PC-3 (cell line): ENCODE data around the gene SLIT1. TPM values are rescaled to one million over a fixed set of nuclear protein-coding genes. Genes with fewer than 3 reads are reported as not detected.

Experiments used
- ATAC-seq: fragments of 200-7000 bp; cut with Tn5 transposase; 2 replicates; pipeline ENCODE4 v1.9.1; 2020; ENCODE audit warnings: mild to moderate bottlenecking, moderate library complexity
- Bru-seq: library from RNA; stranded (reverse); fragments of 400-500 nt; gene quantifications from one replicate; lab custom pipeline; 2021; lab: Mats Ljungman, UMichigan
- BruChase-seq, 2 experiments: library from RNA; stranded (reverse); fragments of 400-500 nt; gene quantifications; one replicate each; lab custom pipeline; 2021; lab: Mats Ljungman, UMichigan
- BruUV-seq: library from RNA; stranded (reverse); fragments of 400-500 nt; replicated peaks from 2 replicates; lab custom pipeline; 2021; lab: Mats Ljungman, UMichigan
- CTCF ChIA-PET: fragments of 300-600 bp; sonication (Branson Sonifier 250); formaldehyde crosslinking; loops from one replicate; lab custom pipeline; 2022; ENCODE audit warnings: antibody characterized with exemption; lab: Charles Lee
- POLR2A ChIA-PET: fragments of 300-600 bp; sonication (Branson Sonifier 250); formaldehyde crosslinking; loops from one replicate; lab custom pipeline; 2022; ENCODE audit warnings: antibody characterized with exemption; ENCODE audit not compliant: unreplicated experiment; lab: Charles Lee
- DNase-seq: peaks from one replicate; pipeline ENCODE4 v3.0.0-alpha.2; 2015
- H2AFZ ChIP-seq: fragments of 300-600 bp; sonication (generic); 2 replicates; pipeline ENCODE4 v1.6.0; 2016; ENCODE audit warnings: antibody characterized with exemption, low read length
- H3F3A ChIP-seq: fragments of 300-600 bp; sonication (generic); one replicate; pipeline ENCODE4 v1.6.0; 2017; ENCODE audit warnings: antibody characterized with exemption, low read length, control low read depth, mild to moderate bottlenecking; ENCODE audit not compliant: unreplicated experiment
- H3K27ac ChIP-seq: fragments of 300-600 bp; sonication (generic); 2 replicates; pipeline ENCODE4 v1.5.1; 2016; ENCODE audit warnings: mild to moderate bottlenecking, low read length
- H3K27me3 ChIP-seq: fragments of 300-600 bp; sonication (generic); 2 replicates; pipeline ENCODE4 v1.6.1; 2016; ENCODE audit warnings: low read length, mixed read lengths
- H3K36me3 ChIP-seq: fragments of 300-600 bp; sonication (generic); 2 replicates; pipeline ENCODE4 v1.6.1; 2016; ENCODE audit warnings: low read depth, mixed run types, low read length, mixed read lengths
- H3K4me1 ChIP-seq: fragments of 300-600 bp; sonication (generic); 2 replicates; pipeline ENCODE4 v1.5.1; 2016; ENCODE audit warnings: low read length; ENCODE audit not compliant: insufficient read depth
- H3K4me2 ChIP-seq: fragments of 300-600 bp; sonication (generic); 2 replicates; pipeline ENCODE4 v1.6.0; 2016; ENCODE audit warnings: low read length
- H3K4me3 ChIP-seq: fragments of 300-600 bp; sonication (generic); 2 replicates; pipeline ENCODE4 v1.5.1; 2016; ENCODE audit warnings: mild to moderate bottlenecking, low read length, mixed read lengths
- H3K79me2 ChIP-seq: fragments of 300-600 bp; sonication (generic); 2 replicates; pipeline ENCODE4 v1.6.1; 2017; ENCODE audit warnings: low read length, mixed read lengths
- H3K9ac ChIP-seq: fragments of 300-600 bp; sonication (generic); 2 replicates; pipeline ENCODE4 v1.6.0; 2016; ENCODE audit warnings: mild to moderate bottlenecking, low read length
- H3K9me2 ChIP-seq: fragments of 300-600 bp; sonication (generic); replicated peaks from 2 replicates; pipeline ENCODE4 v1.6.1; 2016; ENCODE audit warnings: mixed run types, low read length, mixed read lengths
- H3K9me3 ChIP-seq: fragments of 300-600 bp; sonication (generic); 2 replicates; pipeline ENCODE4 v1.6.1; 2016; ENCODE audit warnings: low read length, mixed read lengths
- H4K20me1 ChIP-seq: fragments of 300-600 bp; sonication (generic); 2 replicates; pipeline ENCODE4 v1.6.1; 2016; ENCODE audit warnings: low read length, mixed read lengths
- CTCF ChIP-seq: fragments of 300-600 bp; sonication (generic); conservative IDR thresholded peaks from 2 replicates; pipeline ENCODE4 v1.5.1; 2017; ENCODE audit warnings: antibody characterized with exemption, low read depth, mild to moderate bottlenecking, low read length
- EZH2 ChIP-seq: fragments of 300-600 bp; sonication (generic); IDR thresholded peaks from one replicate; pipeline ENCODE4 v1.6.1; 2017; ENCODE audit warnings: antibody characterized with exemption, mild to moderate bottlenecking, low read length; ENCODE audit not compliant: unreplicated experiment
- EZH2phosphoT487 ChIP-seq: fragments of 300-600 bp; sonication (generic); IDR thresholded peaks from 2 replicates; pipeline ENCODE4 v1.6.1; 2018; ENCODE audit warnings: mild to moderate bottlenecking, antibody characterized with exemption, low read length, borderline replicate concordance
- intact Hi-C: fragments of 100-400 bp; cut with micrococcal nuclease; formaldehyde crosslinking; loops from 2 replicates; pipeline ENCODE4 v1.9.0; 2023
- long read RNA-seq: library from polyadenylated mRNA; unstranded; transcript quantifications from one replicate; pipeline ENCODE4 v2.0.0, GENCODE V29; 2021; ENCODE audit not compliant: unreplicated experiment
- total RNA-seq: library from RNA; depleted of rRNA; stranded (reverse); fragments of >200 nt; gene quantifications from 2 replicates; pipeline ENCODE4 v1.2.3, GENCODE V29; 2014; rRNA removed

Gene SLIT1
- total RNA-seq: not detected in 2 replicates
- Bru-seq, nascent RNA: percentile 15 among the genes with signal in this experiment
- percentile 15 among the genes with signal in this experiment for BruChase-seq, experiment 1, labeled RNA remaining after a 6-hour chase
- percentile 18 among the genes with signal in this experiment for BruChase-seq, experiment 2, labeled RNA remaining after a 2-hour chase
- long read RNA-seq, partial matches to known transcripts: 0 of 1 reads
- long read RNA-seq, other reads (novel, unspliced or antisense): 1 of 1 reads

GRCh38 chr10:97185326-97186058 is at the start of gene SLIT1:
Gene SLIT1 (minus strand): TSS chr10:97185959. CDS start chr10:97185674, 285 bp downstream.
- CTCF ChIA-PET: no interaction called here

GRCh38 chr10:97235353-97235752 is 49.6 kb upstream of the SLIT1 start:
- Histone ChIP-seq H3K4me1 (peaks cover 3% of the 10 kb centered on the region), H3K4me2 (no peak overlapping the region), H3K4me3 (no peak overlapping the region), H3K27ac (no peak overlapping the region), H3K79me2 (no peaks in the 10 kb centered on the region), H3F3A (no peaks in the 10 kb centered on the region), H3K9ac (no peak overlapping the region), H2AFZ (no peak overlapping the region), H3K9me3 (no peaks in the 10 kb centered on the region), H3K27me3 (no peaks in the 10 kb centered on the region), H4K20me1 (no peaks in the 10 kb centered on the region), H3K36me3 (no peaks in the 10 kb centered on the region), H3K9me2 (no peaks in the 10 kb centered on the region)
- POLR2A ChIA-PET: no interaction called here
- ATAC-seq (no peak), DNase-seq (no peak)
- no TSS peak for BruUV-seq
- intact Hi-C loops: loop anchor here (2.0 kb wide), 2 partner anchors 97 to 163 kb away; no protein-coding TSS in a partner anchor
- CTCF ChIA-PET: no interaction called here
- TF ChIP-seq EZH2phosphoT487 (no peak), CTCF (no peak), EZH2 (no peak)

More at GRCh38 chr10:97185326-97186058, at the start of gene SLIT1:
- Histone ChIP-seq H3F3A (no peaks in the 10 kb centered on the region), H2AFZ (no peak within 1 kb of the TSS), H3K27ac (no peak within 1 kb of the TSS), H3K9me2 (no peaks in the 10 kb centered on the region), H3K79me2 (no peaks in the 10 kb centered on the region), H3K27me3 (peaks cover 26% of the 10 kb centered on the region), H3K36me3 (no peaks in the 10 kb centered on the region), H4K20me1 (no peaks in the 10 kb centered on the region), H3K4me2 (no peak within 1 kb of the TSS), H3K4me1 (no peaks in the 10 kb centered on the region), H3K9ac (no peak within 1 kb of the TSS), H3K9me3 (no peaks in the 10 kb centered on the region), H3K4me3 (no peak within 1 kb of the TSS)
- BruUV-seq: no TSS peak
- intact Hi-C loops: no loop called here
- POLR2A ChIA-PET: no interaction called here
- DNase-seq (no peak), ATAC-seq (peak; percentile 11; the same call in 1 of the 2 replicates)
- TF ChIP-seq EZH2phosphoT487 (no peak), EZH2 (no peak), CTCF (no peak)
